NOMO-1 treated with DMSO at 0.1 percent for 48 hours (cell line): ENCODE results near the gene FILIP1L.

ENCODE experiments used
- DNase-seq: peaks from one replicate; lab custom pipeline; 2025; ENCODE audit not compliant: unreplicated experiment; lab: John Stamatoyannopoulos, UW

Gene FILIP1L

GRCh38 chr3:99955773-99956562 is 158.3 kb downstream of the FILIP1L start:
- DNase-seq: no peak

GRCh38 chr3:99954914-99955644 is 159.2 kb downstream of the FILIP1L start:
- no peak for DNase-seq

GRCh38 chr3:99953596-99953995 is 160.7 kb downstream of the FILIP1L start:
- DNase-seq: no peak

GRCh38 chr3:99952306-99952705 is 162.0 kb downstream of the FILIP1L start:
- no peak for DNase-seq

- DNase-seq: no peak
These were observed 162.6 kb downstream of the FILIP1L start for GRCh38 chr3:99951701-99952100.

GRCh38 chr3:99950921-99951320 is 163.4 kb downstream of the FILIP1L start:
- DNase-seq: no peak

- no peak for DNase-seq
These were observed 164.2 kb downstream of the FILIP1L start for GRCh38 chr3:99949956-99950670.

GRCh38 chr3:99948467-99949089 is 165.7 kb downstream of the FILIP1L start:
- DNase-seq: no peak

GRCh38 chr3:99947356-99947755 is 166.9 kb downstream of the FILIP1L start:
- no peak for DNase-seq

- DNase-seq: no peak
These were observed 168.8 kb downstream of the FILIP1L start for GRCh38 chr3:99945328-99945995.

GRCh38 chr3:99943931-99944761 is 170.2 kb downstream of the FILIP1L start:
- DNase-seq: no peak

- no peak for DNase-seq
These were observed 173.1 kb downstream of the FILIP1L start for GRCh38 chr3:99941211-99941610.

GRCh38 chr3:99940350-99940749 is 174.0 kb downstream of the FILIP1L start:
- no peak for DNase-seq

- DNase-seq: no peak
These were observed 174.4 kb downstream of the FILIP1L start for GRCh38 chr3:99939876-99940275.

GRCh38 chr3:99938270-99938911 is 175.9 kb downstream of the FILIP1L start:
- DNase-seq: no peak

GRCh38 chr3:99934975-99935797 is 179.1 kb downstream of the FILIP1L start:
- no peak for DNase-seq

GRCh38 chr3:99933971-99934750 is 180.1 kb downstream of the FILIP1L start:
- DNase-seq: no peak

- no peak for DNase-seq
These were observed 183.2 kb downstream of the FILIP1L start for GRCh38 chr3:99931059-99931458.
